ENCODE results near the gene TAF3. TPM values are rescaled to one million over a fixed set of nuclear protein-coding genes. Genes with fewer than 3 reads are reported as not detected.
"Not testable (repeated sequence)": the region's sequence is repeated elsewhere in the genome, so short reads cannot be mapped to it uniquely, and the experiment has no call there.

TAF3 gene
- total and polyA plus RNA-seq, 2 experiments from 2014 or later, result 4.1 to 6.4 TPM

DNA sequence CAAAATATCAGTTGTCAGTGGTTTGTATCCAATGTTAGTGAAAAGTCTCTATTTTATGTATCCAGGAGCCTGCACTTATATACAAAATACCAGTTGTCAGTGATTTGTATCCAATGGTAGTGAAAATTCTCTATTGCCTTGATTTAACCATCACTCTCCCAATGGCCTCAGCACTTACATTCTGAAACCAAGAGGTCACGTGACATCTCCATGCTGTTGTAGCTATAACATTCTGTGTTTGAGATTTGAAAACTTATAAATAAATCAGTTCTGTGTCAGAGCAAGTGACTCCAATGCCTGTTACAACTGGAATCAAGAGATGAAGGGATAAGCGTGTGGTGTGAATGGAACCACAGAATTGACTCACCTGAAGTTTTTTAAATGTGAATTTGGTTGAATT, 205.5 kb downstream of the TAF3 start:
- no peaks in the 10 kb centered on the region for H3K9me3 ChIP-seq (ENCODE audit: low read depth)

DNA sequence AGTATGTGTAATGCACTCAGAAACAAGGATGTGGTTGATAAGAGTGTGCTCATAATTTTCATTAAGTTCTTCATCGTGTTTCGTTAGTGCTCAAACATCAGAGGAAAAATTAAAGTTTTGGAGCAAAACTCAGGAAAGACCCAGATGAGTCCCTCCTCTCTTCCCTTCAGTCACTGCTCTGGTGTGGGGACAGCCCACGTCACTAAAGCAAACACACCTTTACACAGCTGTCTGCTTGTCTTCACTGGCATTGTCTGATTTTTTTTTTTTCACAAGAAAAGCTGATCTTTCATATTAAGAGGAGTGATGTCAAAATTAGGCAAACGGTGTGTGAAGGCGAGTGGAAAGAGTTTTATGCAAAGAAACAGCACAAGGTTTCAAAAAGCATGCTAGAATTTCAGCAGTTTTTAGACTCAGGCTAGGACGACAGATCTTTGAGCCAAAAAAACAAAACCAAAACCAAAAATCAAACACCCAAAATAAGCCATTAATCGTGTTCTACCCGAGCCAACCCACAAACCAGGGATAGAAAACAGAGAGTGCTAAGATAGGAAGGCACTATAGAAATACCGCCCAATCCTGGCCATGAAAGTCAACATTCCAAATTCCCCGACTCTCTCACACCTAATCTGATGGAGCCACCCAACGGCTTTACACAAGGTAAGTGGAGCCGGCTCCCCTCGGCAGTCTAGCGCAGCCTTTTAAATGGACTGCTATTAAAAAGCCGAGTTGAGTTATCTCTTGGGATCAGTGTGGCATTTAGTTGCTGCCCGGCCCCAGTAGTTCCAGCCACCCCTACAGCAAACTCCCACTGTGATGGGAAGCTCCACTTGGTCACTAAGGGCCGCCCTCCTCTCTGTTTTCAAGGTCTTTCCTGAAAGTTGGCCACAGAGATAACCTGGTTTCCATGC, 208.3 kb downstream of the TAF3 start:
- H3K4me3 ChIP-seq, result no peak overlapping the region
- peak overlapping the region; percentile 65 for H3K4me2 ChIP-seq
- no peaks in the 10 kb centered on the region for H3K36me3 ChIP-seq (replicated peaks; ENCODE audit: insufficient read depth, low read depth)
- H2AFZ ChIP-seq, result no peak overlapping the region
- H3K79me2 ChIP-seq, result no peaks in the 10 kb centered on the region
- no peaks in the 10 kb centered on the region for H3K9me2 ChIP-seq (replicated peaks; ENCODE audit: insufficient read depth)
- H3K27me3 ChIP-seq, result peaks cover 28% of the 10 kb centered on the region
- DNase-seq (ENCODE audit: low spot score), result no peak
- no peaks in the 10 kb centered on the region for H3K9me3 ChIP-seq (ENCODE audit: low read depth)
- H4K20me1 ChIP-seq (ENCODE audit: insufficient read depth, poor library complexity, severe bottlenecking), result no peaks in the 10 kb centered on the region
- no peak overlapping the region for H3K27ac ChIP-seq
- H3K4me1 ChIP-seq (ENCODE audit: insufficient read depth), result no peaks in the 10 kb centered on the region
- TF ChIP-seq EZH2 (IDR thresholded peaks at IDR 0.05; ENCODE audit: borderline replicate concordance), result no peak
- WGBS (ENCODE audit: low lambda C conversion rate, missing lambda C conversion rate), result 41% methylated on average over 17 of the region's 17 CpGs

More for the DNA sequence above, 205.5 kb downstream of the TAF3 start:
- Histone ChIP-seq H3K9me2 (replicated peaks; ENCODE audit: insufficient read depth) (no peaks in the 10 kb centered on the region), H3K79me2 (no peaks in the 10 kb centered on the region), H3K27ac (no peak overlapping the region), H4K20me1 (ENCODE audit: insufficient read depth, poor library complexity, severe bottlenecking) (no peaks in the 10 kb centered on the region), H3K4me1 (ENCODE audit: insufficient read depth) (no peaks in the 10 kb centered on the region), H3K27me3 (peaks cover 18% of the 10 kb centered on the region), H3K4me2 (no peak overlapping the region), H3K36me3 (replicated peaks; ENCODE audit: insufficient read depth, low read depth) (no peaks in the 10 kb centered on the region), H3K4me3 (no peak overlapping the region), H2AFZ (no peak overlapping the region)
- DNase-seq (ENCODE audit: low spot score), result no peak
- TF ChIP-seq EZH2 (IDR thresholded peaks at IDR 0.05; ENCODE audit: borderline replicate concordance) (no peak), EZH2phosphoT487 (IDR thresholded peaks at IDR 0.05; ENCODE audit: low read depth, severe bottlenecking, unreplicated experiment) (no peak)
- TF ChIP-seq, protein P1, sequence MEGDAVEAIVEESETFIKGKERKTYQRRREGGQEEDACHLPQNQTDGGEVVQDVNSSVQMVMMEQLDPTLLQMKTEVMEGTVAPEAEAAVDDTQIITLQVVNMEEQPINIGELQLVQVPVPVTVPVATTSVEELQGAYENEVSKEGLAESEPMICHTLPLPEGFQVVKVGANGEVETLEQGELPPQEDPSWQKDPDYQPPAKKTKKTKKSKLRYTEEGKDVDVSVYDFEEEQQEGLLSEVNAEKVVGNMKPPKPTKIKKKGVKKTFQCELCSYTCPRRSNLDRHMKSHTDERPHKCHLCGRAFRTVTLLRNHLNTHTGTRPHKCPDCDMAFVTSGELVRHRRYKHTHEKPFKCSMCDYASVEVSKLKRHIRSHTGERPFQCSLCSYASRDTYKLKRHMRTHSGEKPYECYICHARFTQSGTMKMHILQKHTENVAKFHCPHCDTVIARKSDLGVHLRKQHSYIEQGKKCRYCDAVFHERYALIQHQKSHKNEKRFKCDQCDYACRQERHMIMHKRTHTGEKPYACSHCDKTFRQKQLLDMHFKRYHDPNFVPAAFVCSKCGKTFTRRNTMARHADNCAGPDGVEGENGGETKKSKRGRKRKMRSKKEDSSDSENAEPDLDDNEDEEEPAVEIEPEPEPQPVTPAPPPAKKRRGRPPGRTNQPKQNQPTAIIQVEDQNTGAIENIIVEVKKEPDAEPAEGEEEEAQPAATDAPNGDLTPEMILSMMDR (IDR thresholded peaks at IDR 0.05; ENCODE audit: poor library complexity), result no peak
- 94% methylated on average over 2 of the region's 2 CpGs for WGBS (ENCODE audit: low lambda C conversion rate, missing lambda C conversion rate)

DNA sequence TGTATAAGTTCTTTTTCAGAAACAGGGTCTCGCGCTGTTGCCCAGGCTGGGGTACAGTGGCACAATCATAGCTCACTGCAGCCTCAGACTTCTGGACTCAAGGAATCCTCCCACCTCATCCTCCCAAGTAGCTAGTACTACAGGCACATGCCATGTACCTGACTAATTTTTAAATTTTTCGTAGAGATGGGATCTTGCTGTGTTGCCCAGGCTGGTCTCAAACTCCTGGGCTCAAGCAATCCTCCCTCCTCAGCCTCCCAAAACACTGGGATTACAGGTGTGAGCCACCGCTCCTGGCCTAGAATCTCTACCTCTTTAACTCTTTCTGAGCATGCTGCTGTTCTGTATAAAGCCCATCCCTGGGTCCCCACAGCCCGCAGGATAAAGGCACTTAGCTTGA, 212.9 kb downstream of the TAF3 start:
- WGBS (ENCODE audit: low lambda C conversion rate, missing lambda C conversion rate), result 92% methylated on average over 5 of the region's 5 CpGs
- Histone ChIP-seq H3K4me1 (ENCODE audit: insufficient read depth) (peaks cover 17% of the 10 kb centered on the region), H3K27me3 (peaks cover 65% of the 10 kb centered on the region)
- H3K79me2 ChIP-seq; H3K9me3 ChIP-seq (ENCODE audit: low read depth); H3K4me2 ChIP-seq; H2AFZ ChIP-seq; H3K4me3 ChIP-seq; H3K27ac ChIP-seq; H4K20me1 ChIP-seq (ENCODE audit: insufficient read depth, poor library complexity, severe bottlenecking); DNase-seq (ENCODE audit: low spot score); H3K36me3 ChIP-seq (replicated peaks; ENCODE audit: insufficient read depth, low read depth); H3K9me2 ChIP-seq (replicated peaks; ENCODE audit: insufficient read depth): not testable (repeated sequence)

DNA sequence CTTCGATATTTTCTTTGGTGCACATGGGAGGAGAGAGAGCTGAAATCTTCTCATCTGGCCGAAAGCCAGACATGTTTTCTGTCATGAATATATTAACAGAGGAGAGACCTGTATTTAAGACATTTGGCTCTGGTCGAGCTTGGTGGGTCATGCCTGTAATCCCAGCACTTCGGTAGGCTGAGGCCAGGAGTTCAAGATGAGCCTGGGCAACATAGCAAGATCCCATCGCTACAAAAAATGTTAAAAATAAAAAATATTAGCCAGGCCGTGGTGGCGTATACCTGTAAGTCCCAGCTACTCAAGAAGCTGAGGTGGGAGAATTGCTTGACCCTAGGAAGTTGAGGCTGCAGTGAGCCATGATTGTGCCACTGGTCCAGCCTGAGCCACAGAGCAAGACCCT, 214.3 kb downstream of the TAF3 start:
- no peak overlapping the region for H2AFZ ChIP-seq
- no peaks in the 10 kb centered on the region for H3K79me2 ChIP-seq
- no peaks in the 10 kb centered on the region for H3K9me2 ChIP-seq (replicated peaks; ENCODE audit: insufficient read depth)
- no peak overlapping the region for H3K4me3 ChIP-seq
- H4K20me1 ChIP-seq (ENCODE audit: insufficient read depth, poor library complexity, severe bottlenecking), result no peaks in the 10 kb centered on the region
- H3K27ac ChIP-seq, result no peak overlapping the region
- peaks cover 17% of the 10 kb centered on the region for H3K4me1 ChIP-seq (ENCODE audit: insufficient read depth)
- H3K4me2 ChIP-seq, result no peak overlapping the region
- H3K27me3 ChIP-seq, result peaks cover 70% of the 10 kb centered on the region
- no peaks in the 10 kb centered on the region for H3K36me3 ChIP-seq (replicated peaks; ENCODE audit: insufficient read depth, low read depth)
- no peaks in the 10 kb centered on the region for H3K9me3 ChIP-seq (ENCODE audit: low read depth)
- TF ChIP-seq, protein P1 (IDR thresholded peaks at IDR 0.05; ENCODE audit: poor library complexity), result no peak
- TF ChIP-seq EZH2phosphoT487 (IDR thresholded peaks at IDR 0.05; ENCODE audit: low read depth, severe bottlenecking, unreplicated experiment), result no peak
- TF ChIP-seq EZH2 (IDR thresholded peaks at IDR 0.05; ENCODE audit: borderline replicate concordance), result no peak
- 89% methylated on average over 7 of the region's 7 CpGs for WGBS (ENCODE audit: low lambda C conversion rate, missing lambda C conversion rate)
- DNase-seq (ENCODE audit: low spot score), result no peak

All from hepatocyte (in vitro differentiated cells).